HFF-Myc (cell line): ENCODE data around the gene UBASH3A.

Experiments
- DNase-seq: peaks from one replicate; pipeline ENCODE4 v3.0.0-alpha.2; 2011; ENCODE audit warnings: low read depth; ENCODE audit errors: extremely low read depth
- H3K4me3 ChIP-seq: replicated peaks from 2 replicates; pipeline ENCODE4 v1.5.1; 2011; ENCODE audit warnings: low read depth, mild to moderate bottlenecking, control low read depth, low read length
- CTCF ChIP-seq: IDR thresholded peaks from 2 replicates; pipeline ENCODE4 v1.5.1; 2012; ENCODE audit warnings: mild to moderate bottlenecking, low read depth, low read length, control low read depth; ENCODE audit errors: missing control alignments

The UBASH3A gene

GRCh38 chr21:42384156-42384945 is 19.4 kb upstream of the UBASH3A start:
- DNase-seq, result no peak
- no peak overlapping the region for H3K4me3 ChIP-seq
- no peak for TF ChIP-seq CTCF

- no peak overlapping the region for H3K4me3 ChIP-seq
- no peak for TF ChIP-seq CTCF
- no peak for DNase-seq
Observed at GRCh38 chr21:42384989-42385388, 18.7 kb upstream of the UBASH3A start.

GRCh38 chr21:42385619-42386018 is 18.1 kb upstream of the UBASH3A start:
- DNase-seq, result no peak
- TF ChIP-seq CTCF, result no peak
- H3K4me3 ChIP-seq, result no peak overlapping the region

GRCh38 chr21:42386034-42386591 is 17.6 kb upstream of the UBASH3A start:
- no peak overlapping the region for H3K4me3 ChIP-seq
- TF ChIP-seq CTCF, result no peak
- no peak for DNase-seq

- TF ChIP-seq CTCF, result no peak
- no peak overlapping the region for H3K4me3 ChIP-seq
- no peak for DNase-seq
Observed at GRCh38 chr21:42387164-42387563, 16.5 kb upstream of the UBASH3A start.

- no peak for DNase-seq
- no peak overlapping the region for H3K4me3 ChIP-seq
- TF ChIP-seq CTCF, result no peak
Observed at GRCh38 chr21:42387843-42388340, 15.8 kb upstream of the UBASH3A start.
